Type B pancreatic cell (in vitro differentiated cells): ENCODE results near the gene KITLG. TPM values are rescaled to one million over a fixed set of nuclear protein-coding genes. Genes with fewer than 3 reads are reported as not detected.
A peak's percentile ranks its signal among the peaks of the same experiment; 100 is the strongest.

Experiments
- DNase-seq: peaks from one replicate; pipeline ENCODE4 v3.0.0; 2021; ENCODE audit warnings: mixed read lengths; ENCODE audit not compliant: unreplicated experiment; ENCODE audit errors: extremely low spot score
- H3K27ac Mint-ChIP-seq: 2 replicates; pipeline ENCODE4 v1.8.0; 2021; ENCODE audit warnings: mild to moderate bottlenecking, mixed read lengths
- H3K27me3 Mint-ChIP-seq: 2 replicates; pipeline ENCODE4 v1.8.0; 2021; ENCODE audit warnings: mixed read lengths
- H3K36me3 Mint-ChIP-seq: 2 replicates; pipeline ENCODE4 v1.8.0; 2021; ENCODE audit warnings: mixed read lengths
- H3K4me1 Mint-ChIP-seq: one replicate; pipeline ENCODE4 v1.8.0; 2021; ENCODE audit warnings: mixed read lengths; ENCODE audit not compliant: unreplicated experiment
- H3K4me3 Mint-ChIP-seq: 2 replicates; pipeline ENCODE4 v1.8.0; 2021; ENCODE audit warnings: mild to moderate bottlenecking, mixed read lengths
- H3K9me3 Mint-ChIP-seq: 2 replicates; pipeline ENCODE4 v1.8.0; 2021; ENCODE audit warnings: mixed read lengths
- CTCF ChIP-seq: fragments of 200-600 bp; sonication (generic); conservative IDR thresholded peaks from 2 replicates; pipeline ENCODE4 v1.5.0; 2021; ENCODE audit warnings: antibody characterized with exemption, mild to moderate bottlenecking
- total RNA-seq: library from RNA; stranded (reverse); gene quantifications from 2 replicates; pipeline ENCODE4 v1.2.1, GENCODE V29; 2021; ENCODE audit warnings: low replicate concordance

The KITLG gene
- total RNA-seq, 1 donor from 2014 or later, result 35.6 TPM

GRCh38 chr12:88566430-88566829 is 13.8 kb downstream of the KITLG start:
- Mint-ChIP-seq H3K36me3 (peaks cover 7% of the 10 kb centered on the region), H3K4me3 (peak overlapping the region; percentile 1), H3K4me1 (peaks cover 14% of the 10 kb centered on the region), H3K9me3 (no peaks in the 10 kb centered on the region), H3K27me3 (no peaks in the 10 kb centered on the region), H3K27ac (peak overlapping the region; percentile 80)
- TF ChIP-seq CTCF, result no peak
- DNase-seq, result no peak

GRCh38 chr12:88562846-88563582 is 17.3 kb downstream of the KITLG start:
- Mint-ChIP-seq H3K9me3 (no peaks in the 10 kb centered on the region), H3K36me3 (peaks cover 8% of the 10 kb centered on the region), H3K27ac (no peak overlapping the region), H3K27me3 (no peaks in the 10 kb centered on the region), H3K4me1 (peaks cover 15% of the 10 kb centered on the region), H3K4me3 (no peak overlapping the region)
- no peak for DNase-seq
- TF ChIP-seq CTCF, result no peak

- no peak overlapping the region for H3K4me3 Mint-ChIP-seq
- no peak for TF ChIP-seq CTCF
- H3K9me3 Mint-ChIP-seq, result no peaks in the 10 kb centered on the region
- H3K36me3 Mint-ChIP-seq, result peaks cover 8% of the 10 kb centered on the region
- H3K27me3 Mint-ChIP-seq, result no peaks in the 10 kb centered on the region
- H3K4me1 Mint-ChIP-seq, result peaks cover 20% of the 10 kb centered on the region
- no peak overlapping the region for H3K27ac Mint-ChIP-seq
- no peak for DNase-seq
Measured at GRCh38 chr12:88562151-88562550, 18.1 kb downstream of the KITLG start.

DNA sequence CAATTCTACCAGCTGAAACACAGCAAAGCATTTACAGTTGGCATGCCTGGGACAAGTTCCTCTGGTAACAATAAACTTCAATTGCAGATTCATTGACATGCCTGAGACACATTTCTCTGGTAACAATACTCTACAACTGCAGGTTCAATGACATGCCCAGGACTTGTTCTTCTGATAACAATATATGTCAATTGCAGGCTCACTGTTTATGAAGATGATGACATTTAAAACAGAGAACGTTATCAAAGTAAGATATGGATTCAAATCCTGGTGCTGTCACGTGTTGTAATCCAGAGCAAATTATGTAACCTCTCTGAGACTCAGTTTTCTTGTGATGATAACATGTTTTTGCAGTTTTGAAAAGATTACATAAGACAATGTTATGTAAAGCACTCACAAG is 20.5 kb downstream of the KITLG start:
- H3K27me3 Mint-ChIP-seq, result no peaks in the 10 kb centered on the region
- peaks cover 29% of the 10 kb centered on the region for H3K4me1 Mint-ChIP-seq
- peaks cover 6% of the 10 kb centered on the region for H3K9me3 Mint-ChIP-seq
- DNase-seq, result no peak
- no peak for TF ChIP-seq CTCF
- no peak overlapping the region for H3K27ac Mint-ChIP-seq
- H3K4me3 Mint-ChIP-seq, result no peak overlapping the region
- peaks cover 8% of the 10 kb centered on the region for H3K36me3 Mint-ChIP-seq

DNA sequence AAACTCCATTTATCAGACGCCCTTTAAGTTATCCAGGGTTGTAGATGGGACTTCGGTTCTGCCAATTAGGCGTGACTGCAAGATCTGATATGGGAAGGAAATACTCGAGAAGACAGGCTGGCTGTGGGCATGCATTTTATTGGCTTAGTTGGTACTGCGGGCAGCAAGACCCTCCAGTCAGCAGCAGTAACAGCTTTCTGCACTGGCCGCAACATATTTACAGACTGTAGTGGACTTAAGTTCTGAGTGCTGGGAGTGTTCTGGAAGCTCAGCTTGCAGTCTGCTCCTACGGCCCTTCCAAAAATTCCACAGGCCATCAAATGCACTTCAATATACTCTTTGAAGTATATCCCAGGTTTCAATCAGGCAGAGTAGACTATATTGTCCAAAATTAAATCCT is 21.1 kb downstream of the KITLG start:
- Mint-ChIP-seq H3K9me3 (peaks cover 6% of the 10 kb centered on the region), H3K27me3 (no peaks in the 10 kb centered on the region), H3K4me3 (no peak overlapping the region), H3K4me1 (peaks cover 33% of the 10 kb centered on the region), H3K36me3 (peaks cover 8% of the 10 kb centered on the region), H3K27ac (no peak overlapping the region)
- DNase-seq, result no peak
- TF ChIP-seq CTCF, result no peak
